GM21619 (cell line): ENCODE measurements around the gene FCN1.

ENCODE experiments used
- ATAC-seq: cut with Tn5 transposase; IDR thresholded peaks from one replicate; pipeline ENCODE4 v1.9.1; 2021; ENCODE audit not compliant: unreplicated experiment

The FCN1 gene

GRCh38 chr9:134880484-134881312 lies 37.0 kb downstream of the FCN1 start, which contains the start of gene FCN2:
TSS of gene FCN2 (plus strand) at chr9:134880810. CDS start at chr9:134880822, 12 bp downstream.
- no peak for ATAC-seq

- no peak for ATAC-seq
These were observed 37.8 kb downstream of the FCN1 start for GRCh38 chr9:134879664-134880483.

GRCh38 chr9:134877541-134877940 lies 40.2 kb downstream of the FCN1 start:
- ATAC-seq: no peak

- no peak for ATAC-seq
These were observed 42.3 kb downstream of the FCN1 start for GRCh38 chr9:134875371-134875770.

GRCh38 chr9:134872482-134873231 lies 45.1 kb downstream of the FCN1 start:
- no peak for ATAC-seq

GRCh38 chr9:134871697-134872340 lies 45.9 kb downstream of the FCN1 start:
- ATAC-seq: no peak

- no peak for ATAC-seq
These were observed 46.7 kb downstream of the FCN1 start for GRCh38 chr9:134870746-134871662.

- ATAC-seq: no peak
These were observed 47.4 kb downstream of the FCN1 start for GRCh38 chr9:134870301-134870694.

- no peak for ATAC-seq
These were observed 48.0 kb downstream of the FCN1 start for GRCh38 chr9:134869554-134870300.

- ATAC-seq: no peak
These were observed 48.8 kb downstream of the FCN1 start for GRCh38 chr9:134868751-134869553.

GRCh38 chr9:134867917-134868750 lies 49.6 kb downstream of the FCN1 start:
- ATAC-seq: no peak

- no peak for ATAC-seq
These were observed 52.9 kb downstream of the FCN1 start for GRCh38 chr9:134864821-134865190.

GRCh38 chr9:134863941-134864820 lies 53.5 kb downstream of the FCN1 start:
- ATAC-seq: no peak

- no peak for ATAC-seq
These were observed 54.3 kb downstream of the FCN1 start for GRCh38 chr9:134863306-134863902.

- ATAC-seq: no peak
These were observed 55.9 kb downstream of the FCN1 start for GRCh38 chr9:134861595-134862334.
